COR-L47 (cell line): ENCODE data around the gene AFF2.

Source experiments
- DNase-seq: peaks from one replicate; lab custom pipeline; 2025; lab: John Stamatoyannopoulos, UW

AFF2 gene

DNA sequence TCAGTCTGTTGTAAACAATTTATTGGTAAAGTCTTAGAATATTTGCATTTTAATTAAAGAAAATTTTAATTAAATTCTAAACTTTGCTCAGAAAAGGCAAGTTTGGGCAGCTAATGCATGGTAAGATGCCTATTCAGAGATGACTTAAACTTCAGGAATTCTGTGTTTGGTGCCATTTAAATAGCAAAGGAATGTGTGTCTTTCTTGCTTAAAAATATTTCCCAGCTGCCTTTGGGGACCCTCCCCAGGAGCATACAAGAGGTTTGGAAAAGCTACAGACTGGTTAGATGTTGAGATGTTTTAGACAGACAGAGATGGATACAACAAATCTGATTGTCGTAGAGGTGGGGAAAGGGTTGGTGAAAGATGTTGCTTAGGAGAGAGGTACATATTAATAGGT is 36.5 kb downstream of the AFF2 start:
- no peak for DNase-seq

- DNase-seq = no peak
Measured at GRCh38 chrX:148537556-148538182, 37.3 kb downstream of the AFF2 start.

DNA sequence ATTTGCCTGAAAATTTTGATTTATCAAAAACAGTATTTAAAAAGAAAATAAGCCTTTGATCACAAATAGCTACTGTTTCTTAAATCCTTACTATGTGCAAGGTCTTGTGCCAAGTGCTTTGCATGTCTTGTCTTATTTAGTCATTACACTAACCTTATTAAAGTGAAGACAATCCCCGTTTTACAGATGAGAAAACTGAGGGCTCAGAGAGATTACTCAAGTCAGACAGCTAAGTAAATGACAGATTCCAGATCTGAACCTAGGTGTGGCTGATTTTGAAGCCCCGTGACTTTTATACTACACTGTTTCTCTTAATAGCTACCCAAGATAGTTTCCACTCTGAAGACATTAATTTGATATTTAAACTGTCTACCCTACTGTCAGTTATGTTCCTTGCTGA is 38.2 kb downstream of the AFF2 start:
- DNase-seq = no peak

DNA sequence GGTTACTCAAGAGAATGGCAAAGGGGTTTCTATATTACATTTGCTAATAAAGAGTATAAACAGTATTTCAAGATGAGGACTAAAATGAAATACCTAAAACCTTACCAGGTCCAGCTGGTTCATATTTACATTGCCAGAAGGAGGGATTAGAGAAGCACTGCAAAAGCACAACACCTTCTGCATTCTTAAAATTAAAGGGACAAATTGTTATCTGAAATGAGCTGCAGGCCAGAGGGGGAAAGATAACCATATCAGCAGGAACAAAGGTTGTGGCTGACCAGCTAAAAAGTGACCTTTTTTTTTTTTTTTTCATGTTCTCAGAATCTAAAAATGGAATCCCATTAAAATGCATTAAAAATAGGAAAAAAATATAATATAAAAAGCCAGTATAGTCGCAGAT is 39.7 kb downstream of the AFF2 start:
- no peak for DNase-seq

GRCh38 chrX:148540671-148541583 is 40.5 kb downstream of the AFF2 start:
- no peak for DNase-seq

- DNase-seq = no peak
Measured at GRCh38 chrX:148541584-148541940, 41.1 kb downstream of the AFF2 start.

DNA sequence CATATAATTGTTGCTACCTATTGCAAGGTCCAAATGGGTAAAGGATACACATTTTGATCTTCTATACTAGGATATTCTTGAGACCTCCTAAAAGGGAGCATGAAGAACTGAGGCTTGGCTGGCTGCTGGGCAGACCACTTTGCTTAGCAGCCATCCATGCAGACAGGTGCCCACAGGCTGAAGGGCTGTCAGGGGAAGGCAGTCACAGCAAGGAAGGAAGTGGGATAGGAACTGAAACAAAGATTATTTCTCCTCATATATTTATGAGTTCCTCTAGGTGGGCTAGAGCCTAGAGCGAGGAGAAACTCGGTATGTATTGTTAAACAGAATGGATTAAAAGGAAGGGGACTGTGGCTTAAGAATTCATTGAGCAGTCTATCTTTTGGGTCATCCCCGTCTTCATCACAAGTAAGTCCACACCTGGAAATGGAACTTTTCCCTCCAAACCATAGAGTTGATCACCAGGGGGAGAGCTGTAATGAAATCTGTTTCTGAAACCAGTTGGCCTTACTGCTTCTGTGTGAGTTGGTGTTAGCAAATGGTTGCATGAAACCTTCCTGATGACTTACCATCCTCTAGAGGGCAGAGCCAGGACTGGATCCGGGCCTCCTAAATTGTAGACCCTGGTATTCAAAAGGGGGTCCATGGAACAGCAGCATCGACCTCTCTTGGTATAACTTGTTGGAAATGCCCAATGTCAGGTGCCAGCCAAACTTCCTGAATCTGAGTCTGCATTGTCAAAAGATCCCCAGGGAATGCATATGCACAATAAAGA is 42.3 kb downstream of the AFF2 start:
- DNase-seq = no peak

DNA sequence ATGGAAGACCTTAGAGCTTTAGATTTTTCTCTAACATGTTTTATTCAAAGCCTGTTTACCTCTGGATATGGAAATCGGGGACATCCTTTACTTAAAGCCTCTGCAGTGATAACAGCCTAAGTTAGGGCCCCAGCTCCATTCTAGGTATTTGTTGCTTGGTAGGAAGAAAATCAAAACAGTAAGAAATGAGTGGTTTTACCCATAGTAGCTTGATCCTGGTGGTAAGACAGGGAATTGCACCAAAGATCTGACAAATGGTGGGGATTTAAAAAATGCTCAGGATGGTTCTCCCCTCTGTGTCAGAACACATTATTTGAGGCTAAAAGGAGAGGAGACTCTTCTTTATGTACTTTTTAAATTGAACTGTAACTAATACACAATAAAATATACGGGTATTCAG is 52.4 kb downstream of the AFF2 start:
- DNase-seq = no peak

GRCh38 chrX:148555101-148555500 is 54.7 kb downstream of the AFF2 start:
- DNase-seq = no peak

- no peak for DNase-seq
Measured at GRCh38 chrX:148555571-148556243, 55.3 kb downstream of the AFF2 start.

GRCh38 chrX:148556498-148556897 is 56.1 kb downstream of the AFF2 start:
- no peak for DNase-seq

DNA sequence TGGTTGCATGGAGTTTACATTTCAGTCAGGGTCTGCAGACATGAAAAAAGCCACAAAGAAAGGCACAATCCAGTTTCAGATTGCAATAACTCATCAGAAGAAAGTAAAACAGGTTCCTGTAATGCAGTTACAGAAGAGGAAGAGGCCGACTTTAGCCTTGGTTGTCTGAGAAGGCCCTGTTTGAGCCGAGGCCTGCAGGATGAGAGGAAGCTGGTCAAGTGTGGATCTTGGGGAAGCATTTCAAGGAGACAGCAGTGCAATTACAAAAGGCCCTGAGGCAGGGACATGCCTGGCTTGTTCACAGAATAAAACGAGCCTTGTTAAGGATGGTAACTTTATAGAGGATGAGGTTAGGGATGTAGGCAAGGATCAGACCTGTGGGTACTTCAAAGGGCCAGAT is 62.4 kb downstream of the AFF2 start:
- DNase-seq = no peak

DNA sequence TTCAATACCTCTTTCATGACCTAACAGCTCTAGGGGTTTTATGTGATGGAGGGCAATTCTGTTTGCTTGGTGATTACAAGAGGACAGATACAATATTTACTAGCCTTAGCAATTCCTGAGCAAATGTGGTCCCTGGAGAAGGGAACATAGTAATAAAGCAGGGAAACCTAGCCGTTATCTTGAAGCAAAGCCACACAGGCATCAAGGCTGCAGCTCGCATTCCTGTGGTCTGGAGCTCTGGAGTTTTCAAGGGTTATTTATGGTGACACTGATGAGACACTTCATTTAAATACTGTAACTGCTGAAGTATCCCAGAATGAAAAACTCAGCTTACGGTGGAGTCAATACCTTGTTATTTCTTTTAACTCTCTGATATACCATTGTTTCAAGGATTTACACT is 66.8 kb downstream of the AFF2 start:
- no peak for DNase-seq

GRCh38 chrX:148567779-148568178 is 67.4 kb downstream of the AFF2 start:
- no peak for DNase-seq

DNA sequence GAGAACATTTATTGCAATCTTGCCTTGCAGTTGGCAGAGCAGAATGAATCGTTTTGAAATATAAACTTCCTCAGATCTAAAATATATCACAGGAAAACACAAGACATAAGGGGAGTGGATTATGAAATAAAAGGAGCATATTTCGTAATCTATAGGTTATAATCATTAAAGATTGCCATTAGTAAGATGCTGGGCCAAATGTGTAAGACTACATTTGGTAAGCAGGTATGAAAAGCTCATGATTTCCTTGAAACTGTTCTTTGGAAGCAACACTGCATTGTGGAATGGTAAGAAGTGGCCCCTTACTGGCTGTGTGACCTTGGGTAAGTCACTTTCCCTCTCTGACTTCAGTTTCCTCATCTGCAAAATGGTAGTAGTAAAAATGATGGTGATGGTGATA is 68.3 kb downstream of the AFF2 start:
- DNase-seq = no peak

GRCh38 chrX:148572337-148572736 is 71.9 kb downstream of the AFF2 start:
- no peak for DNase-seq

DNA sequence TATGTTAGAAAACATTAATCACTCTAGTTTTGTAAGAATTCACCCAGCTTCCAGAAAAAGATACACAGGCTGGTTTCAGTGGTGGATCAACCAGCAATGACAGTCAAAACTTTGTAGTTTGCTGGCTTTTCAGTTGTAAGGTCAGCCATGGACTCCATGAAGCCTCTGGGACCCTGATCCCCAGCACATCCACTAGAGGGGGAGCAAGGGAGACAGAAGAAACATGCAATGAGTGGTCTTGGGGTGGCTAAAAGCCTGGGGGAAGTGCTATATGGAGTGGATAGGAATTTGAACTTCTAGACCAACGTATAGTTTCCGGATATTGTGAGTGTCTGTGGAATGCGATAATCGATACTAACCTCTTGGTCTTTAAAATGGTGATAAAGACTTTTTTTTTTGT is 72.7 kb downstream of the AFF2 start:
- no peak for DNase-seq

DNA sequence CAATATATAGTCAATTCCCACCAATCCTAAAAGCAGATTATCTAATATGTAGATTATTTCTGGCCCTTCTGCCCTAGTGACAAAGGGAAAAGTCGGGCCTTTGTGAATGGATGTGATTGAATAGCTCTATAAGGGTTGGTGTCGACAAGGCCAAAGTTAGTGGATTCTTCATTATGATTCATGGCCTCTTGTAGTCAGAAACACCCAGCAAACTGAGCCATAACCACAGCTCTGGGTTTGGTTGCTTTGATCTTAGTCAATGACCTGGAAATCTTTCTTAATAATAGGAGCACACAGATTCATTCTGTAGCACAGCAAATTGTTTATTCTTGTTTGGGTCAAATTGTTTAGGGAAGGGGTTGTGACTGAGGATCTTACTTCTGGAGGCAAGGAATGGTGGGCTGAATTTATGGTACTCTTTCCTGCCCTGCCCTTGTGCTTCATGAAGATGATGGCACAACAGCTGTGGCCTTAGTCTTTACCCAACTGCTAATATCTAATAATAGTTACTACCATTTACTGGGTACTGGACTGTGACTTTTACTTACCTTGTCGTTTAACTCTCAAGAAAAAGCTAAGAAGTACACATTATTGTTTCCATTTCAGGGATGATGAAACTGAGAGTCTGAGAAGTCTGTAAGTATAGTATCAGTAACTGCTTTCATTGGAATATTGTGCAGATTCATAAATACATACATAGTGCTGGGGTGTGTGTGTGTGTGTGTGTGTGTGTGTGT is 74.0 kb downstream of the AFF2 start:
- DNase-seq = no peak

DNA sequence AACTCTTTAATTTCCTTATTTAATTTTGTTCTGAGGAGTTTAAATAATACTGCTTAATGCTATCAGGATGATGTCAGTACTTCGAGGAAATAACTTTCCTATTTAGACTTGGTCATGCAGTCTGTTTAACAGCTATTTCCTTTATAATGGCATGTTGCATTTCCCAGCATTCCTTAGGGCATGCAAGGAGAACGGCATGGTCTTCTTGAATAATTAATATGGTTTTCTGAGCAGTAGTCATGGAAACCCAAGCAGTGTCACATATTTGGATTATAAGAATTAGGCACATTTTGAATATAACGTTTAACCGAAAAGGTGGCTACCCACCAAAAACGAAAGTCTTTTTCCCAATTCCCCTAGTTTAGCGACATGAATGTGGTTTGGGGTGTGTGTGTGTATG is 76.0 kb downstream of the AFF2 start:
- DNase-seq = no peak

- no peak for DNase-seq
Measured at GRCh38 chrX:148577741-148578140, 77.3 kb downstream of the AFF2 start.

GRCh38 chrX:148580016-148580415 is 79.6 kb downstream of the AFF2 start:
- DNase-seq = no peak

DNA sequence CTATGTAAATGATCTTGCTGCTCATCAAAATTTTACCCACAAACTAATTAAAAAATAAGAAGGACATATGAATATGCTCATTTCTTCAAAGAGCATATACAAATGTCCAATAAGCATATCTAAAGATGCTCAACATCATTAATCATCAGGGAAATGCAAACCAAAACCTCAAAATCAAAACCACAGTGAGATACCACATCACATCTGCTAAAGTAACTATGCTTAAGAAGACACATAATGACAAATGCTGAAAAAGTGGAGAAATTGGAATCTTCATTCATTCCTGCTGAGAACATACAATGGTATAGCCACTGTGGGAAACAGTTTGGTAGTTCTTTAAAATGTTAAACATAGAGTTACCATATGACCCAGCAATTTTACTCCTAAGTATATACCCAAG is 81.9 kb downstream of the AFF2 start:
- no peak for DNase-seq
